ACHN (cell line): Measurements from ENCODE around the gene GPR146.

ENCODE experiments used
- DNase-seq: peaks from one replicate; pipeline ENCODE4 v3.0.0-alpha.2; 2015
- in situ Hi-C: cut with HindIII; loops from 2 replicates; pipeline ENCODE4 v1.10.0; 2017; ENCODE audit warnings: low sequenced_read_pairs, low pct_ligation_motif_present, low pct_unique_long_range_greater_than_20kb

GPR146 gene

GRCh38 chr7:1053816-1054370 is 9.5 kb downstream of the GPR146 start:
- in situ Hi-C loops = no loop called here
- no peak for DNase-seq

DNA sequence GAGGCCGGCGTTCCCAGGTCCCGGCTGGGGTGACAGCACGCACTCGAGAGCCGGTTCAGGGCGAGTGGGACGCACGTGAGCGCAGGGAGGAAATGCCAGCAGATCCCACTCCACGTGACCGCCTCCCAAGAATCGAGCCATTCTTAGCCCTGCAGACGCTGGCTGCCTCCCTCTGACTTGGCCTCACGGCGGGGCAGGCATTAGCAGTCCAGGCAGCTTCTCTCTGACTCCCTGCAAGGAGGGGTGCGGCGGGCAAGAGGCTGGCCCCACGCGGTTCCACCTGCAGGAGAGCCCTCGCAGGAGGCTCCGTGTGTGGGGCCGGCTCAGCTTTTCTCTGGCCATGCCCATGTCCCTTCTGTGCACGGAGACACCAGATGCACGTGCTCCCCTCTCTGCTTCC is 10.1 kb downstream of the GPR146 start:
- in situ Hi-C loops = no loop called here
- no peak for DNase-seq

GRCh38 chr7:1054861-1055450 is 10.6 kb downstream of the GPR146 start:
- in situ Hi-C loops = no loop called here

GRCh38 chr7:1055491-1055955 is 11.2 kb downstream of the GPR146 start:
- in situ Hi-C loops = no loop called here

More at GRCh38 chr7:1054861-1055450, 10.6 kb downstream of the GPR146 start:
- no peak for DNase-seq

GRCh38 chr7:1055956-1056784 is 11.8 kb downstream of the GPR146 start:
- DNase-seq = no peak
- in situ Hi-C loops = no loop called here

More at GRCh38 chr7:1055491-1055955, 11.2 kb downstream of the GPR146 start:
- no peak for DNase-seq

DNA sequence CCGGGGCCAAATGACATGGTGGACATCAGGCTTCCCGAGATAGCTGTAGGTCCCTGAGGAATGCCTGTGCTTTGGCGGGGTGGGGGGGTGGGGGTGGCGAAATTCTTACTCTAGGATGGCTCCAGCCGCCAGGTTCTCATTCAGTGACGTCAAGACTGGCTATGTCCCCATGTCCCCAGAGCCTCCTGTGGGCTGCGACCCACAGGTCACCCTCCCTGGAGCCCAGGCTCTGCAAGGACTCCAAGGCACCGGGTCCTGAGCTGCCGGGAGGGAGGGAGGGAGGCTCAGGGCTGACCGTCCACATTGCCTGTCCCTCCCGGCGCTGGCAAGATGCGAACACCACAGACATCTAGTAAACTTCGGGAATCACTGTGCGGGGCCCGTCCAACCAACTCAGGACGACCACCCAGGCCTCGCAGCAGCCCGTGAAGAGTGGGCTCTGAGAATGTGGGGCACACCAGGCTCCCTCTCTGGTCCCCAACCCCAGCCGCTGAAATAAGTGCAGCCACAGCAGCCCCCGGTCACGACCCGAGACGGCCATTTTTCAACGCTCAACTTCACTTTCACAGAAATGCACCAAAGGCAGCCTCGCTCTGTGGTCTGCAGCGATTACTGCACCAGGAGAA is 12.6 kb downstream of the GPR146 start:
- in situ Hi-C loops = no loop called here

DNA sequence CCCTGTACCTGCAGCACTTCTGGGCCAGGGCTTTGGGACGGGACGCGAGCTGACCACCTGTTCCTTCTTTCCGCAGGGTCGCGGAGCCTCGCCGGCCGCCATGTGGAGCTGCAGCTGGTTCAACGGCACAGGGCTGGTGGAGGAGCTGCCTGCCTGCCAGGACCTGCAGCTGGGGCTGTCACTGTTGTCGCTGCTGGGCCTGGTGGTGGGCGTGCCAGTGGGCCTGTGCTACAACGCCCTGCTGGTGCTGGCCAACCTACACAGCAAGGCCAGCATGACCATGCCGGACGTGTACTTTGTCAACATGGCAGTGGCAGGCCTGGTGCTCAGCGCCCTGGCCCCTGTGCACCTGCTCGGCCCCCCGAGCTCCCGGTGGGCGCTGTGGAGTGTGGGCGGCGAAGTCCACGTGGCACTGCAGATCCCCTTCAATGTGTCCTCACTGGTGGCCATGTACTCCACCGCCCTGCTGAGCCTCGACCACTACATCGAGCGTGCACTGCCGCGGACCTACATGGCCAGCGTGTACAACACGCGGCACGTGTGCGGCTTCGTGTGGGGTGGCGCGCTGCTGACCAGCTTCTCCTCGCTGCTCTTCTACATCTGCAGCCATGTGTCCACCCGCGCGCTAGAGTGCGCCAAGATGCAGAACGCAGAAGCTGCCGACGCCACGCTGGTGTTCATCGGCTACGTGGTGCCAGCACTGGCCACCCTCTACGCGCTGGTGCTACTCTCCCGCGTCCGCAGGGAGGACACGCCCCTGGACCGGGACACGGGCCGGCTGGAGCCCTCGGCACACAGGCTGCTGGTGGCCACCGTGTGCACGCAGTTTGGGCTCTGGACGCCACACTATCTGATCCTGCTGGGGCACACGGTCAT is 13.3 kb downstream of the GPR146 start:
- no peak for DNase-seq
- in situ Hi-C loops = no loop called here

More for the DNA sequence above, 12.6 kb downstream of the GPR146 start:
- DNase-seq = no peak

DNA sequence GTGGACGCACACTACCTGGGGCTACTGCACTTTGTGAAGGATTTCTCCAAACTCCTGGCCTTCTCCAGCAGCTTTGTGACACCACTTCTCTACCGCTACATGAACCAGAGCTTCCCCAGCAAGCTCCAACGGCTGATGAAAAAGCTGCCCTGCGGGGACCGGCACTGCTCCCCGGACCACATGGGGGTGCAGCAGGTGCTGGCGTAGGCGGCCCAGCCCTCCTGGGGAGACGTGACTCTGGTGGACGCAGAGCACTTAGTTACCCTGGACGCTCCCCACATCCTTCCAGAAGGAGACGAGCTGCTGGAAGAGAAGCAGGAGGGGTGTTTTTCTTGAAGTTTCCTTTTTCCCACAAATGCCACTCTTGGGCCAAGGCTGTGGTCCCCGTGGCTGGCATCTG is 14.0 kb downstream of the GPR146 start:
- DNase-seq = no peak
- in situ Hi-C loops = no loop called here

- DNase-seq = no peak
Measured at GRCh38 chr7:1058821-1059199, 14.5 kb downstream of the GPR146 start.

GRCh38 chr7:1059200-1060091 is 15.1 kb downstream of the GPR146 start:
- DNase-seq = peak; percentile 36
- in situ Hi-C loops = no loop called here

More at GRCh38 chr7:1058821-1059199, 14.5 kb downstream of the GPR146 start:
- in situ Hi-C loops = no loop called here

- in situ Hi-C loops = no loop called here
- no peak for DNase-seq
Measured at GRCh38 chr7:1060315-1061072, 16.1 kb downstream of the GPR146 start.

- in situ Hi-C loops = no loop called here
- DNase-seq = no peak
Measured at GRCh38 chr7:1061180-1061579, 16.8 kb downstream of the GPR146 start.

DNA sequence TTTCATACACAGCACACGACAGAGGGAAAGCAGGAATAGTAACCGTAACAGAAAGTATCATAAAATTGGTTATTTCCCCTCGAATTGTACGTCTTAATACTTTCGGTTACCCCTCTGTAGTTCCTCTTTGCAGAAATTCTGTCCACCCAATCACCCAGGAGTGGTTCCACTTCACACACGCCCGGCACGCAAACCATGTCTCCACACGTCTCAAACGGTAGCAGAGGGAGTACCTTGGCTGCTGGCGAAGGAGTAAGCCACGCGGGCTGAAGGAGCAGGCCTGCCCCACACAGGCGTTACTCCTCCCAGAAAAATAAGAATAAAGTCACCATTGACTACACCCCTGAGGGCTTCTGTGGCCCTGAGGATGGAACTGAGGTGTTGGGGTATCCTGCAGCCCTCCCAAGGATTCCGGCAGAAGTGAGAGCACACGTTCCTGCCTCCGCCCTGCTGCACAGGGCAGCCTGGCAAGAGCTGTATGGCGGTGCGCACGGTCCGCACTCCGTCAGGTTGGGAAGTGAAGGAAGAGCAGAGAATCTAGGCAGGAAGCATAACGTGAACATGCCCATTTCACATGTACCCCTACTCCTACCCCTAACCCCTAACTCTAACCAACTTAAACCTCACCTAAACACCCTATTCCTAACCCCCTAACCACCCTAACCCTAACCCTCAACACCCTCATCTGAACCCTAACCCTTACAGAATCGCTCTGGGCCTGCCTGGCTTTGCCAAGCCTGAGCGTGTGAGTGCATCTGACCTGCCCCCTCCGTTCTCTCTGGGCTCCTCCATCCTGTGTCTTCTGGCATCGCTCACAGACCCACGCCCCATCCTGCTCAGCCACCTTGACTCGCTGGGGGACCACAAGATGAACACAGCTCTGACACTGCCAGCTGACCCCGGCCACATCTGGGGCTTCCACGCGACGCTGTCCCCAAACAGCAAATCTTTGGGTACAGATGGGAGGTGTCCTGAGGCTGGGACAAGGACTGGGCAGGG is 18.2 kb downstream of the GPR146 start:
- in situ Hi-C loops = no loop called here
- no peak for DNase-seq

- in situ Hi-C loops = no loop called here
Measured at GRCh38 chr7:1063361-1063760, 19.0 kb downstream of the GPR146 start.

DNA sequence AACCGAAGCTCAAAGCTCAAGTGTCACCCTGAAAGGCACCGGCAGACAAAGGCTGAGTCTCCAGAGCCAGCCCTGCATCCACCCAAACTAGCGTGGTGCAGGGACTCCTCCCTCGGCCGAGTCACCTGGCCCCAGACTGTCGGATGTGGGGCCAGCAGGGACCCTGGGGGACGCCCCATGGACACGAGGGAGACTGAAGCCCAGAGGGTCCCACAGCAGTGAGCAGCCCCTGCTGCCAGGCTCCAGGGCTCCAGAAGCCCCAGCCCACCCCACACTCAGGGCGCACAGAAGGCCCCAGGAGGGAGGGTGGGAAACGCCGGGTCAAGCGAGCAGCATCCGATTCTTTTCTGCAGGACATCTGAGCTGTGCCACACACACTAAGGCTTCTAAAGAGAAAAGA is 20.2 kb downstream of the GPR146 start:
- no peak for DNase-seq
- in situ Hi-C loops = no loop called here

More at GRCh38 chr7:1063361-1063760, 19.0 kb downstream of the GPR146 start:
- DNase-seq = no peak

DNA sequence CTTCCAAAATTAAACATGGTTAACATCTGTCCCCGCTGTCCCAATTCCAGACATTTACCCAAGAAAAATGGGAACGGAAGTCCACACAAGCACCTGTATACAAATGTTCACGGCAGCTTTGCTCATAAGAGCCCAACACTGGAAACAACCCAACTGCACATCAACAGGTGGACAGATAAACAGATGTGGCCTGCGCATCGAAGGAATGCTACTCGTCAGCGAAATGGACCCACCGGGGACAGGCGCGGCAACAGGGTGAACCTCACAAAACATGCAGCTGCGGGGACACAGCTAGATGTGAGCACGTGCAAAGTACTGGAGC is 20.9 kb downstream of the GPR146 start:
- DNase-seq = no peak
- in situ Hi-C loops = no loop called here
